ENCODE results near the gene SPOCK1.

Gene SPOCK1

GRCh38 chr5:137144656-137145055 lies 354.5 kb downstream of the SPOCK1 start:
- DNase-seq = no peak

- peak in 1 of 4 experiments; percentile 5 for DNase-seq
Measured at GRCh38 chr5:137142764-137143605, 356.1 kb downstream of the SPOCK1 start.

- no peak for DNase-seq
Measured at GRCh38 chr5:137142346-137142745, 356.8 kb downstream of the SPOCK1 start.

DNA sequence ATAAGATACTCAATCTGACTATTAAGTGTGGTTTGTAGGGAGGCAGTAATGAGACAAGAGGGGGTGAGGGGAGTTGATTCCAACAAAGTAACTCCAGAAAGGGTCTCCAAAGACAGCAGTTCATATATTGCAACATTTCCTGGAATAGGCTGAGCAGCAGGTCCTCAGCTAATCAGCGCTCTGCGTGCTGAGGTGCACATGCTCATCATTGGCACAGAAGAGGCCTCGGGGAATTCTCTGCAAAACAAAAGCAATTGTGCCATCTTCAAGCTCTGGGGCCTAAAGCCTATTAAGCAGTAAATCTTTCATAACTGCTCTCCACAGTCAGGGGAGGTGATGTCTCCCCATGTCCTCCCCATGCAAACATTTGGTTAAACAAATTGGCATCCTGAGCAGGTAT lies 357.3 kb downstream of the SPOCK1 start:
- no peak for DNase-seq

GRCh38 chr5:137136991-137137632 lies 362.0 kb downstream of the SPOCK1 start:
- DNase-seq = no peak

DNA sequence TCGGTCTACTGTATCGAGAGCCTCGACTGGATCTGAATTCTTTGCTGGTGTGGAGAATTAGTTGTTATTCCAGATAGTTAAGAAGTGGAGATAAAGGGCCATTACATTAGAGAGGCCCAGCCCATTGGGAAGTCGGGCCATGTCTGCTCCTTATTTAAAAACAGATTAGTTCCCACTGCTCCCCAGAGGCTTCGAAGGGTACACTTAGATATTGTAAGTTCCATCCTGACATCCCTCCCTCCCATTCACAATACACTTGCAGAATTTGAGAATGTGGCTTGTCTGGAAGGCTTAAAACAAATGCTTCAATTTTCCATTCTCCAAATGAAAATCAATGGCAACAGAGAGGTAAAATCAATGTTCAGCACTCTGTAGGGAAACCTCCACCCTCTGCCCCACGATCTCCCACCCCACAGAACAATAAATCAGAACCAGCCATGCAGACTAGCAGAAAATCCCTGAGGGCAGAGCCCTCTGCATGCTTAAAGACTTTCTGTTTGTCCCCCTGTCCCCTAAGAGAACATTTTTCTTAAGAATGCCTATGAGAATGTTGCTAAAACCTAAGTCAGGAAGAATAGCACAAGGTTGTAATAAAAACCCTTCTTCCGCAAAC lies 364.1 kb downstream of the SPOCK1 start:
- DNase-seq = no peak

- DNase-seq = no peak
Measured at GRCh38 chr5:137129886-137130680, 369.0 kb downstream of the SPOCK1 start.

DNA sequence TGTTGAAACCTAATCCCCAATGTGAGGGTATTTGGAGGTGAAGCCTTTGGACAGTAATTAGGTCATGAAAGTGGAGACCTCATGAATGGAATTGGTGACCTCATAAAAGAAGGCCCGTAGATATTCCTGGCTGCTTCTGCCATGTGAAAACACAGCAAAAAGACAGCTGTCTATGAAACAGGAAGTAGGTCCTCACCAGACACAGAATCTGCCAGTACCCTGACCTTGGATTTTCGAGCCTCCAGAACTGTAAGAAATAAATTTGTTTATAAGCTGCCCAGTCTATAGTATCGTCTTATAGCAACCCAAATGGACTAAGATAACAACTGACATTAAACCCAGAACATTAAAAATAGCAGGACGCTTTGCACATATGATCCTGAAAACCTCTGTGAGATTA lies 371.1 kb downstream of the SPOCK1 start:
- no peak for DNase-seq

GRCh38 chr5:137126829-137127228 lies 372.3 kb downstream of the SPOCK1 start:
- DNase-seq = no peak

GRCh38 chr5:137122558-137122957 lies 376.6 kb downstream of the SPOCK1 start:
- DNase-seq = no peak

- DNase-seq = no peak
Measured at GRCh38 chr5:137122075-137122474, 377.1 kb downstream of the SPOCK1 start.

- DNase-seq = no peak
Measured at GRCh38 chr5:137119321-137119720, 379.8 kb downstream of the SPOCK1 start.

DNA sequence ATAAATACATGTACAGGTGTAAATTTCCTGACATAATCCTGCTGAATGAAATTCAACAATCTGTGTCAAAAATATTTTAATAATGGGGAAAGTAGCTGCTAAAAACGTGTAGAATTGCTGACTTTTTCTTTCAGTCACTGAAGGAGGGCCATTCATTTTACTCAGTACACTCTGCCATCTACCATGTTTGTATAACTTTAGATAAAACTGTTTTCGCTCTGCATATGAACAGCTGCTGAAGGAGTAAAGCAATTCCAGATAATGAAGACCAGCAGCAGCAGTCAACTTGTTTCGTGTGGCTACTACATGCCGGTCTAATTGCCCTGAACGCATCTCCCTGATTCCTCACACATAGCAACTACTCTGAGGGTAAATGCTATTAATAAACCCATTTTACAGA lies 380.5 kb downstream of the SPOCK1 start:
- DNase-seq = no peak

DNA sequence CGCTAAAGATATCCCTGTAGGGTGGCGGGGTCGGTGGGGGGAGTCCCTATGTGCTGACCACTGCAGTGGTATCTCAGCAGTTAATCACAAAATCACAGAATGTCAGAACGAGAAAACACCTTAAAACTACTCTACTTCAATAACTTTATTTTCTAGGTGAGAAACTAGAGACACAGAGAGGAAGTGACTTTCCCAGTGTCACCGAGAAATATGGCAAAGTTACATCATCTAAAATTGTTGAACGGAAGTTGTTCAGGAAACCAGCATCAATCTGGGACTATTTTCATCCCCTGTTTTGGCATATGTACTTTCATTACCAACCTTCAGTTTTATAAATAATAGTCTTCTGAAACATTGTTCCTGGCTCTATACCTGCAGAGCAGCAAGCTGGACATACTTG lies 384.0 kb downstream of the SPOCK1 start:
- no peak for DNase-seq

DNA sequence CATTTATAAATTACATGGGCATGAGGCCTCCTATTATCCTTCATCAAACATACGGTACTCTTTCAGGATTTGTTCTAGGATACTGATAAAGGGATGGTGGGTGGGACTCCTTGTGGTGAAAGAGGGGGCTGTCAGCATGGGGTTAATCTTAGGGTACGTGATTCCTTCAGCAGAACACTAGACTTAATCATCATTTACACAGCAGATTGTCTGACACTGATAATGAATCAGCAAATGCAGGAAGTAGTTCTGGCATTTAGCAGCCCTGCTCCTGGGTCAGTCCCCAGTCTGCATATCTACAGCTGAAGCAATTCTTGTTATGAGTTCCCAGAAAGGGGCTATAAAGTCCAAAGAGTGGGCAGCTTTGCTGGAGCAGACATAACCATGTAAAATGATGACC lies 384.6 kb downstream of the SPOCK1 start:
- no peak for DNase-seq

DNA sequence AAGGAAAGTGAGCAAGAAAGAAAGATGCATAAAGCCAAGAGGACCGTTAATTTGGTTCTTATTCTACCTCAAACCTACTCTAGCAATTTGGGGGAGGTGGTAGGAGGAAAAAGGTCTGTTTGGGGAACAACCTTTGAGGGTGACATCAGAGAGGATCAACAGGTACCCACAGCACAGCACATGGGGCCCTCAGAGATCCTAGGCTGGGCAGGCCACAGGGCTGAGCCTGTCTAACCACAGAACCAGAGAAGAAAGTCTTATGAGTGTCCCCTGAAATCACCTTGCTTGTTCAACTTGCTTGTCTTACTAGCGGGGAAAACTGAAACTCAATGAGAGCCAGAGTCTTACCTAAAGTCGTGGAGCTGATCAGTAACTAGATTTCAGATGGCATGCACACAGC lies 385.2 kb downstream of the SPOCK1 start:
- DNase-seq = no peak

DNA sequence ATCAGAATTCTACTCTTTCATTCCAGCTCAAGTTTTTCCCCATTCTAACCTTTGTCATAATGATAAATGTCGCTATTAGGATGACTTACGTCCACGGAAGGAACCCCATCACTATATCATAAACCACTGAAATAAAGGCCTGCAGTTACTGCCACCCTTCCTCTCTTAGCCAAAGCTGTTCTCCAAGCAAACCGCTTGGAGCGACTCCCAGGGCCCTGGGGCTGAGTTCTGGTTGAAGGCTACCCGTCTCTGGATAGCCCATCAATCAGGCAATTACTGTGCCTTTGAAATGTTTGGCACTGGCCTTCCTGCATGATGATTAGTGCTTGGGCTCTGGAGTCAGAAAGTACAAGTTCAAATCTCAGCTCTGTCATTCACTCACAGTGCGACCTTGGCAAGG lies 386.0 kb downstream of the SPOCK1 start:
- DNase-seq = no peak

GRCh38 chr5:137105351-137106035 lies 393.6 kb downstream of the SPOCK1 start:
- no peak for DNase-seq

GRCh38 chr5:137101544-137101943 lies 397.6 kb downstream of the SPOCK1 start:
- no peak for DNase-seq

DNA sequence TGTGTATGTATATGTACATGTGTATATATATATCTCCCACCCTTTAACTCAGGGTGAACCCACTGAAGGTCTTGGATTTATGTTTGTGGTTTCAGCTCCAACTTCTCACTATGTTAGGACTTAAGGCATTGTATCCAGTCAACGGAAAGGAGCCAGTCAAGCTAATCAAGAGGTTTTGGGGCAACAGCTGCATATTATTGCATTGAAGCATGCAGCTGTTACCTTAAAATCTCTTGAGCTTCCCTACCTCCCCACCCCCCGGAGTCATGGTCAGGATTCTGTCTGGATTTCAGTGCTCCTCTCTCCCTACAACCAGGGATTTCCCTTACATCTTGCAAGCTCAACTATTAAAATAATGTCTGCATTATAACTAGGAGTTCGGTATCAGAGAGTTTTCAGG lies 399.5 kb downstream of the SPOCK1 start:
- no peak for DNase-seq

GRCh38 chr5:137098663-137099062 lies 400.5 kb downstream of the SPOCK1 start:
- DNase-seq = no peak

DNA sequence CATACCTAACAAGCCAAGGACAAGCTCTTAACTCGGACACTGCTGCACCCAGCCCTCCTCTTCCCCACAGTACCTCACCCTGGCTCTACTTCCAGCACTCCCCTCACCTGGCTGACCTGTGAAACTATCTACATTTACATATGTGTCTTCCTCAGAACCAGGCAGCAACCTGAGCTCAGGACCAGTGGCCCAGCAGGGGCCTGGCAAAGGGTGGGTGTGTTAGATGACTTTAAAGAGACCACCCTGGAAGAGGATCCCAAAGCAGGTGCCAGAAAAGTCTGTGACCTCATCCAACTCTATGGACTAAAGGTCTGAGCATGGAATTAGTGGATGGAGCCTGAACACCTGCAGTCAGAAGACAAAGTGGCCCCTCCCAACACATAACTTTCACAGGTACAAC lies 400.9 kb downstream of the SPOCK1 start:
- no peak for DNase-seq

Data from suppressor macrophage (primary cell).